ENCODE results near the gene NSD1.

- TF ChIP-seq CTCF (IDR thresholded peaks at IDR 0.05) = no peak
- no peak for TF ChIP-seq POLR2A (IDR thresholded peaks at IDR 0.05)
Observed at GRCh38 chr5:177312649-177313181, 179.1 kb downstream of the NSD1 start.

Measured in testis (tissue), 2 donors.